HL-60 (cell line): ENCODE results near the gene KIRREL1.

Experiments
- POLR2AphosphoS5 ChIP-seq: IDR thresholded peaks from 2 replicates; pipeline ENCODE4 v1.6.1; 2012; ENCODE audit warnings: low read depth
- SPI1 ChIP-seq: IDR thresholded peaks from 2 replicates; pipeline ENCODE4 v1.6.1; 2012; ENCODE audit warnings: low read depth, mild to moderate bottlenecking, borderline replicate concordance
- TF ChIP-seq, protein P1 (sequence below): IDR thresholded peaks from one replicate; pipeline ENCODE4 v1.5.1; 2011; ENCODE audit warnings: low read length, control low read depth, inconsistent platforms; ENCODE audit not compliant: insufficient read depth
- TF ChIP-seq, protein P2 (sequence below): IDR thresholded peaks from 2 replicates; pipeline ENCODE4 v1.6.1; 2012; ENCODE audit warnings: low read depth; ENCODE audit not compliant: insufficient replicate concordance

DNA sequence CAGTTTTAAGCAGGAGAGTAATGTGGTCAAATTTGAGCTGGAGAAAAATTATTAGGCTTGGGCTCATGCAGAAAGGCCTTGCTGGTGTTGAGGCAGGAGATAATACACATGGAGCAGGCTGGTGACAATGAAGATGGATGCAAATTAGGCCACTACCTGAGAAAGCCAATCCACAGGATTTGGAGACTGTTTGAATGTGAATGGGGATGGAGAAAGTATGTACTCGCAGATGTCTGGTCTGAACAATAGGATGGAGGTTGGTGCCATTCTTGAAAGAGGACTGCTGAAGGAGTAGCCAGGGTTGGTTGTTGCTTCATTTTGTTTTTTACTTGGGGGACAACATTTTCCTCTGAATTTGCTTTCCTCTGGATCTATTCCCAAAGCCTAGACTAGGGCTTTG, 8.0 kb upstream of the KIRREL1 start:
- TF ChIP-seq, protein P1, sequence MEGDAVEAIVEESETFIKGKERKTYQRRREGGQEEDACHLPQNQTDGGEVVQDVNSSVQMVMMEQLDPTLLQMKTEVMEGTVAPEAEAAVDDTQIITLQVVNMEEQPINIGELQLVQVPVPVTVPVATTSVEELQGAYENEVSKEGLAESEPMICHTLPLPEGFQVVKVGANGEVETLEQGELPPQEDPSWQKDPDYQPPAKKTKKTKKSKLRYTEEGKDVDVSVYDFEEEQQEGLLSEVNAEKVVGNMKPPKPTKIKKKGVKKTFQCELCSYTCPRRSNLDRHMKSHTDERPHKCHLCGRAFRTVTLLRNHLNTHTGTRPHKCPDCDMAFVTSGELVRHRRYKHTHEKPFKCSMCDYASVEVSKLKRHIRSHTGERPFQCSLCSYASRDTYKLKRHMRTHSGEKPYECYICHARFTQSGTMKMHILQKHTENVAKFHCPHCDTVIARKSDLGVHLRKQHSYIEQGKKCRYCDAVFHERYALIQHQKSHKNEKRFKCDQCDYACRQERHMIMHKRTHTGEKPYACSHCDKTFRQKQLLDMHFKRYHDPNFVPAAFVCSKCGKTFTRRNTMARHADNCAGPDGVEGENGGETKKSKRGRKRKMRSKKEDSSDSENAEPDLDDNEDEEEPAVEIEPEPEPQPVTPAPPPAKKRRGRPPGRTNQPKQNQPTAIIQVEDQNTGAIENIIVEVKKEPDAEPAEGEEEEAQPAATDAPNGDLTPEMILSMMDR = no peak
- TF ChIP-seq, protein P2, sequence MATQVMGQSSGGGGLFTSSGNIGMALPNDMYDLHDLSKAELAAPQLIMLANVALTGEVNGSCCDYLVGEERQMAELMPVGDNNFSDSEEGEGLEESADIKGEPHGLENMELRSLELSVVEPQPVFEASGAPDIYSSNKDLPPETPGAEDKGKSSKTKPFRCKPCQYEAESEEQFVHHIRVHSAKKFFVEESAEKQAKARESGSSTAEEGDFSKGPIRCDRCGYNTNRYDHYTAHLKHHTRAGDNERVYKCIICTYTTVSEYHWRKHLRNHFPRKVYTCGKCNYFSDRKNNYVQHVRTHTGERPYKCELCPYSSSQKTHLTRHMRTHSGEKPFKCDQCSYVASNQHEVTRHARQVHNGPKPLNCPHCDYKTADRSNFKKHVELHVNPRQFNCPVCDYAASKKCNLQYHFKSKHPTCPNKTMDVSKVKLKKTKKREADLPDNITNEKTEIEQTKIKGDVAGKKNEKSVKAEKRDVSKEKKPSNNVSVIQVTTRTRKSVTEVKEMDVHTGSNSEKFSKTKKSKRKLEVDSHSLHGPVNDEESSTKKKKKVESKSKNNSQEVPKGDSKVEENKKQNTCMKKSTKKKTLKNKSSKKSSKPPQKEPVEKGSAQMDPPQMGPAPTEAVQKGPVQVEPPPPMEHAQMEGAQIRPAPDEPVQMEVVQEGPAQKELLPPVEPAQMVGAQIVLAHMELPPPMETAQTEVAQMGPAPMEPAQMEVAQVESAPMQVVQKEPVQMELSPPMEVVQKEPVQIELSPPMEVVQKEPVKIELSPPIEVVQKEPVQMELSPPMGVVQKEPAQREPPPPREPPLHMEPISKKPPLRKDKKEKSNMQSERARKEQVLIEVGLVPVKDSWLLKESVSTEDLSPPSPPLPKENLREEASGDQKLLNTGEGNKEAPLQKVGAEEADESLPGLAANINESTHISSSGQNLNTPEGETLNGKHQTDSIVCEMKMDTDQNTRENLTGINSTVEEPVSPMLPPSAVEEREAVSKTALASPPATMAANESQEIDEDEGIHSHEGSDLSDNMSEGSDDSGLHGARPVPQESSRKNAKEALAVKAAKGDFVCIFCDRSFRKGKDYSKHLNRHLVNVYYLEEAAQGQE = no peak
- TF ChIP-seq POLR2AphosphoS5 (no peak), SPI1 (no peak)
